HS-27A (cell line): ENCODE data around the gene PARD3B.

Experiments used
- DNase-seq: peaks from one replicate; pipeline ENCODE4 v3.0.0-alpha.2; 2012; ENCODE audit warnings: low read depth, missing footprints

PARD3B gene

GRCh38 chr2:205511641-205512040 is 966.4 kb downstream of the PARD3B start:
- DNase-seq = no peak

- DNase-seq = no peak
These were observed 975.0 kb downstream of the PARD3B start for GRCh38 chr2:205520311-205520710.

GRCh38 chr2:205524656-205525055 is 979.4 kb downstream of the PARD3B start:
- DNase-seq = no peak

- no peak for DNase-seq
These were observed 982.5 kb downstream of the PARD3B start for GRCh38 chr2:205527801-205528200.

GRCh38 chr2:205531072-205531471 is 985.8 kb downstream of the PARD3B start:
- DNase-seq = no peak

- DNase-seq = no peak
These were observed 986.3 kb downstream of the PARD3B start for GRCh38 chr2:205531489-205532148.

GRCh38 chr2:205535001-205535400 is 989.7 kb downstream of the PARD3B start:
- no peak for DNase-seq

- no peak for DNase-seq
These were observed 994.3 kb downstream of the PARD3B start for GRCh38 chr2:205539603-205540002.

- no peak for DNase-seq
These were observed 994.8 kb downstream of the PARD3B start for GRCh38 chr2:205540036-205540435.

- DNase-seq = no peak
These were observed 998.1 kb downstream of the PARD3B start for GRCh38 chr2:205543262-205543843.

- DNase-seq = no peak
These were observed 998.8 kb downstream of the PARD3B start for GRCh38 chr2:205543937-205544702.

- DNase-seq = no peak
These were observed 1000.9 kb downstream of the PARD3B start for GRCh38 chr2:205545971-205546816.

GRCh38 chr2:205555566-205556230 is 1010.4 kb downstream of the PARD3B start:
- DNase-seq = no peak

GRCh38 chr2:205556357-205556756 is 1011.1 kb downstream of the PARD3B start:
- no peak for DNase-seq

- no peak for DNase-seq
These were observed 1011.7 kb downstream of the PARD3B start for GRCh38 chr2:205556841-205557539.

- DNase-seq = no peak
These were observed 1012.6 kb downstream of the PARD3B start for GRCh38 chr2:205557873-205558272.

- DNase-seq = no peak
These were observed 1016.2 kb downstream of the PARD3B start for GRCh38 chr2:205561441-205561840.

GRCh38 chr2:205563646-205564045 is 1018.4 kb downstream of the PARD3B start:
- DNase-seq = no peak

- no peak for DNase-seq
These were observed 1019.3 kb downstream of the PARD3B start for GRCh38 chr2:205564346-205565141.

- DNase-seq = no peak
These were observed 1019.9 kb downstream of the PARD3B start for GRCh38 chr2:205565142-205565522.
